ENCODE results near the gene PIGQ. TPM values are rescaled to one million over a fixed set of nuclear protein-coding genes. Genes with fewer than 3 reads are reported as not detected.
A peak's percentile ranks its signal among the peaks of the same experiment; 100 is the strongest.

Gene PIGQ
- total RNA-seq, 1 donor from 2014 or later = 63.6 TPM

DNA sequence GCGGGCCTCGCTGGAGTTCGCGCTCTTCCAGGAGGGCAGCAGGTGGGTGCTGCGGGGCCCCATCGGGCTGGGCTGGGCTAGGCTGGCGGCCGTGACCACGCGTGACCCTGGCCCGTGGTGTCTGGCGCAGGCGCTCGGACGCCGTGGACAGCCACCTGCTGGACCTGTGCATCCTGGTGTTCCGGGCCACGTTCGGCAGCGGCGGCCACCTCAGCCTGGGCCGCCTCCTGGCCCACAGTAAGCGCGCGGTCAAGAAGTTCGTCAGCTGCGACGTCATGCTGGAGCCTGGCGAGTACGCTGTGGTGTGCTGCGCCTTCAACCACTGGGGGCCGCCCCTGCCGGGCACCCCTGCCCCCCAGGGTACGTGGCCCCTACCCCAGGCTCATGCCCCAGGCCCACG lies 17.6 kb upstream of the PIGQ start:
- Mint-ChIP-seq H3K4me1 (ENCODE audit: unreplicated experiment) (peaks cover 5% of the 10 kb centered on the region), H3K27me3 (ENCODE audit: unreplicated experiment) (no peaks in the 10 kb centered on the region), H3K27ac (ENCODE audit: unreplicated experiment) (no peak overlapping the region), H3K4me3 (ENCODE audit: unreplicated experiment) (no peak overlapping the region), H3K36me3 (ENCODE audit: unreplicated experiment) (peaks cover 3% of the 10 kb centered on the region), H3K9me3 (ENCODE audit: unreplicated experiment) (no peaks in the 10 kb centered on the region)
- TF ChIP-seq CTCF (IDR thresholded peaks at IDR 0.05) = no peak
- no peak for DNase-seq (ENCODE audit: extremely low spot score, unreplicated experiment)

DNA sequence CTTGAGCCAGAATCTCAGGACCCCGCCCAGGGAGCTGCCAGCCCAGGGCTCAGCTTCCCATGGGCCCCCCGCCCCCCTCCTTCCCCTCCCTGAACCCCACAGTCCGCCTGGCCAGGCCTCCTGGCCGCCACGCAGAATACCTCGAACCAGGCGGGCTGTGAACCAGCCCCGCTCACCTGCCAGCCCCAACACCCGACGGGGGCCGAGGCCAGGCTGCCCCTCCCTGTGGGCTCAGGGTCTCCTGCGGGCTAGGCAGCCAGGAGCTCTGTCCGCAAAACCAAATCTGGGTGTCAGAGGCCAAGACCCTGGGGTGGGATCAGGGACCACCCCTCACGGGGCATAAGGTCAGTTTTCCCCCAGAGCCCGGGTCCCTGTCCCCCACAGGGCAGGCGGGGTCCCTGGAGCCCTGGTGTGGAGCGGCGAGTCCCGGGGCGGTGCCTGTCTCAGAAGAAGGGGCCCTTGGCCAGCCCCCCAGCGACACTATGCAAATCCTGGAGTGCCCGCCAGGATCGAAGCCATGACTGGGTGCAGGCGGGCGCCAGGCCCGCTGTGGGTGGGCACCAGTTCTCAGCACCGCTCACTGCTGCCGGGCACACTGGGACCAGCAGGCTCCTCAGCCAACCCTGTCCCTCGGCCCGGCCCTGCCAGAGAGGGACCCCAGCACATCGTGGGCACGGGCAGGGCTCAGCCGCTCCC lies 16.0 kb upstream of the PIGQ start:
- H3K9me3 Mint-ChIP-seq (ENCODE audit: unreplicated experiment) = no peaks in the 10 kb centered on the region
- no peak overlapping the region for H3K27ac Mint-ChIP-seq (ENCODE audit: unreplicated experiment)
- no peak for TF ChIP-seq CTCF (IDR thresholded peaks at IDR 0.05)
- no peak for DNase-seq (ENCODE audit: extremely low spot score, unreplicated experiment)
- H3K4me3 Mint-ChIP-seq (ENCODE audit: unreplicated experiment) = no peak overlapping the region
- peaks cover 2% of the 10 kb centered on the region for H3K27me3 Mint-ChIP-seq (ENCODE audit: unreplicated experiment)
- peaks cover 8% of the 10 kb centered on the region for H3K4me1 Mint-ChIP-seq (ENCODE audit: unreplicated experiment)
- H3K36me3 Mint-ChIP-seq (ENCODE audit: unreplicated experiment) = peaks cover 3% of the 10 kb centered on the region

GRCh38 chr16:554297-554621 lies 15.5 kb upstream of the PIGQ start:
- no peak for TF ChIP-seq CTCF (IDR thresholded peaks at IDR 0.05)
- no peak for DNase-seq (ENCODE audit: extremely low spot score, unreplicated experiment)
- peaks cover 8% of the 10 kb centered on the region for H3K4me1 Mint-ChIP-seq (ENCODE audit: unreplicated experiment)
- H3K4me3 Mint-ChIP-seq (ENCODE audit: unreplicated experiment) = no peak overlapping the region
- peaks cover 3% of the 10 kb centered on the region for H3K36me3 Mint-ChIP-seq (ENCODE audit: unreplicated experiment)
- H3K27me3 Mint-ChIP-seq (ENCODE audit: unreplicated experiment) = peaks cover 2% of the 10 kb centered on the region
- H3K27ac Mint-ChIP-seq (ENCODE audit: unreplicated experiment) = peak overlapping the region; percentile 10
- H3K9me3 Mint-ChIP-seq (ENCODE audit: unreplicated experiment) = no peaks in the 10 kb centered on the region

GRCh38 chr16:554640-555365 lies 15.0 kb upstream of the PIGQ start:
- Mint-ChIP-seq H3K9me3 (ENCODE audit: unreplicated experiment) (no peaks in the 10 kb centered on the region), H3K27me3 (ENCODE audit: unreplicated experiment) (peaks cover 2% of the 10 kb centered on the region), H3K4me3 (ENCODE audit: unreplicated experiment) (no peak overlapping the region), H3K4me1 (ENCODE audit: unreplicated experiment) (peaks cover 10% of the 10 kb centered on the region), H3K36me3 (ENCODE audit: unreplicated experiment) (peaks cover 3% of the 10 kb centered on the region), H3K27ac (ENCODE audit: unreplicated experiment) (peak overlapping the region; percentile 10)
- TF ChIP-seq CTCF (IDR thresholded peaks at IDR 0.05) = no peak
- no peak for DNase-seq (ENCODE audit: extremely low spot score, unreplicated experiment)
